Heart left ventricle (tissue), 16 donors: ENCODE results near the gene RAG2. TPM values are rescaled to one million over a fixed set of nuclear protein-coding genes. Genes with fewer than 3 reads are reported as not detected.

Experiments used
- ATAC-seq, 4 donors: fragments of 200-7000 bp; cut with Tn5 transposase; one replicate each; pipeline ENCODE4 v1.9.1; 2020 to 2022; ENCODE audit warnings: moderate library complexity in 4 of 4, mild to moderate bottlenecking in 3 of 4, moderate number of reproducible peaks in 1 of 4
- DNase-seq, 5 donors: peaks; one replicate each; pipeline ENCODE4 v3.0.0-alpha.2; 2020
- H3K27ac ChIP-seq, 12 donors: fragments of 200-600 bp; sonication (generic) in 4 of 12; one replicate each; pipeline versions ENCODE4 v1.5.0 to v1.8.0; 2016 to 2022; ENCODE audit warnings: mild to moderate bottlenecking in 2 of 12
- H3K27me3 ChIP-seq, 9 donors: fragments of 200-600 bp; sonication (generic) in 2 of 9; one replicate each; pipeline versions ENCODE4 v1.5.1 to v1.8.0; 2016 to 2022; ENCODE audit warnings: mild to moderate bottlenecking in 3 of 9
- H3K36me3 ChIP-seq, 9 donors: fragments of 200-600 bp; sonication (generic) in 2 of 9; one replicate each; pipeline versions ENCODE4 v1.5.0 to v1.8.0; 2018 to 2022; ENCODE audit warnings: mild to moderate bottlenecking in 2 of 9
- H3K4me1 ChIP-seq, 12 donors: fragments of 200-600 bp; sonication (generic) in 4 of 12; one replicate each; pipeline versions ENCODE4 v1.5.0 to v1.8.0; 2016 to 2022; ENCODE audit warnings: mild to moderate bottlenecking in 3 of 12
- H3K4me3 ChIP-seq, 12 donors: fragments of 200-600 bp; sonication (generic) in 4 of 12; one replicate each; pipeline versions ENCODE4 v1.5.0 to v1.8.0; 2017 to 2022; ENCODE audit warnings: mild to moderate bottlenecking in 9 of 12, moderate library complexity in 4 of 12
- H3K9me3 ChIP-seq, 12 donors: fragments of 200-600 bp; sonication (generic) in 4 of 12; one replicate each; pipeline versions ENCODE4 v1.5.0 to v1.8.0; 2016 to 2022; ENCODE audit warnings: mild to moderate bottlenecking in 1 of 12
- POLR2A ChIP-seq, 2 donors: fragments of 450-650 bp; IDR thresholded peaks; one replicate each; pipeline ENCODE4 v1.6.1; 2017; ENCODE audit warnings: antibody characterized with exemption in 2 of 2, mild to moderate bottlenecking in 2 of 2, moderate library complexity in 2 of 2
- WGBS, 4 donors: extraction: QIAGEN DNeasy Blood & Tissue Kit in 2 of 4; methylation state at CpG; one replicate each; pipeline versions ENCODE4 v1.1.5 to v1.1.7; 2013 to 2018; 5-methylcytosine and 5-hydroxymethylcytosine counted together
- intact Hi-C, 10 donors: fragments of 100-400 bp; cut with DNase I; formaldehyde crosslinking; loops; one replicate each; pipeline versions ENCODE4 v1.11.1 to v1.14.2; 2022
- polyA plus RNA-seq, 2 donors: library from polyadenylated mRNA; stranded (reverse); fragments of 200-250 nt; gene quantifications; one replicate each; pipeline ENCODE4 v1.2.3, GENCODE V29; 2013
- total RNA-seq, 9 donors: library from RNA; depleted of rRNA in 2 of 9; stranded (reverse); fragments of >200 nt in 2 of 9; fragmentation: NEBNext Ultra II Directional in 3 of 9; extraction: Animal tissue kit (Norgen Biotek cat#: 25700) in 3 of 9; gene quantifications; one replicate each; pipeline versions ENCODE4 v1.1.0 to v1.2.4, GENCODE V29; 2016 to 2023
- TF ChIP-seq, protein P1 (sequence below), 12 donors: fragments of 200-600 bp; sonication (generic) in 4 of 12; IDR thresholded peaks; one replicate each; pipeline versions ENCODE4 v1.5.0 to v1.8.0; 2018 to 2022; ENCODE audit warnings: antibody characterized with exemption in 12 of 12, mild to moderate bottlenecking in 5 of 12
- donor health status: ischemic (EF 13 %, LVEDD 7.1; RV severe dilation, severe dysfunction).
- donor health status: healthy with polysubstance abuse.
- donor health status: DM: no; HTN: yes; CAD: no.
- donor health status: DM: no; HTN: no; CAD: no.
- donor health status: ischemic (EF 25% LVEDD 6.9; RV normal size, moderate dysfunction).
- donor health status: ischemic (EF 25% LVEDD 5.7; RV mildly dilated, moderate dysfunction).
- donor health status: healthy.
- donor health status: DM: yes; HTN: yes; CAD: no.
- donor health status: ischemic (EF 35%, LVEDD 5.7; RV mildly dilated, moderate dysfunction).
- donor health status: nonischemic (EF 11% LVEDD 7.7; RV severe dilation, severe dysfunction).
- donor health status: DM: yes; HTN: yes; CAD: no.
- donor health status: PGD.
- donor health status: ischemic (EF 29% LVEDD 5.4; RV normal size, mild dysfunction).
- donor health status: nonischemic (EF 23%, LVEDD 6.1; RV moderate dilation, normal function).

Gene RAG2
- total and polyA plus RNA-seq, 11 donors = not detected

DNA sequence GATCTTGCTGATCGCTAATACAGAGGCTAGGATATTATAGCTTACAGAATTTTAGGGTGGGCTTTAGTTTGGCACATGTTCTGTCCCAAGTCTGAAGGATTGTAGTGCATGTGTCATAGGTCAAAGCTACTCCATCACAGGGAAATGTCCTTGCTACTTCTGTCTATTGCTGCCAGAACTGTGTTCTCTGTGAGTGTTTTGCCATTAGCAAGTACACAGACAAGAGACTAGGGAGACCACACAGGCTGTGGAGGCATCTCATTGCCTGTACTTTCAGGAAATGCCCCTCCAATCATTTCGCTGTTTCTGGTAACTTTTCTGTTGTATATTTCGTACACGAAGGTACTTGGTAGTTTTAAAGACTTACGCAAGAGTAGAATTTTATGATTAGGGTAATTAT is 25.5 kb upstream of the RAG2 start:
- H3K36me3 ChIP-seq = no peaks in the 10 kb centered on the region
- ATAC-seq = no peak
- H3K4me3 ChIP-seq = no peak overlapping the region
- peaks cover 0 to 20% (median 9%) of the 10 kb centered on the region in 12 donors for H3K4me1 ChIP-seq
- intact Hi-C loops = loop anchor here in 9 of 10 donors (5.0 to 10.0 kb wide), 3 partner anchors 56 to 61 kb away; partner anchors contain the start of gene RAG1 (in 4 of the 9)
- no peaks in the 10 kb centered on the region for H3K27me3 ChIP-seq
- no peak for TF ChIP-seq POLR2A (IDR thresholded peaks at IDR 0.05)
- TF ChIP-seq, protein P1, sequence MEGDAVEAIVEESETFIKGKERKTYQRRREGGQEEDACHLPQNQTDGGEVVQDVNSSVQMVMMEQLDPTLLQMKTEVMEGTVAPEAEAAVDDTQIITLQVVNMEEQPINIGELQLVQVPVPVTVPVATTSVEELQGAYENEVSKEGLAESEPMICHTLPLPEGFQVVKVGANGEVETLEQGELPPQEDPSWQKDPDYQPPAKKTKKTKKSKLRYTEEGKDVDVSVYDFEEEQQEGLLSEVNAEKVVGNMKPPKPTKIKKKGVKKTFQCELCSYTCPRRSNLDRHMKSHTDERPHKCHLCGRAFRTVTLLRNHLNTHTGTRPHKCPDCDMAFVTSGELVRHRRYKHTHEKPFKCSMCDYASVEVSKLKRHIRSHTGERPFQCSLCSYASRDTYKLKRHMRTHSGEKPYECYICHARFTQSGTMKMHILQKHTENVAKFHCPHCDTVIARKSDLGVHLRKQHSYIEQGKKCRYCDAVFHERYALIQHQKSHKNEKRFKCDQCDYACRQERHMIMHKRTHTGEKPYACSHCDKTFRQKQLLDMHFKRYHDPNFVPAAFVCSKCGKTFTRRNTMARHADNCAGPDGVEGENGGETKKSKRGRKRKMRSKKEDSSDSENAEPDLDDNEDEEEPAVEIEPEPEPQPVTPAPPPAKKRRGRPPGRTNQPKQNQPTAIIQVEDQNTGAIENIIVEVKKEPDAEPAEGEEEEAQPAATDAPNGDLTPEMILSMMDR (IDR thresholded peaks at IDR 0.05) = no peak
- no peak for DNase-seq
- WGBS, 4 donors = 93 to 96% (median 95%) methylated on average over 5 of the region's 5 CpGs
- no peaks in the 10 kb centered on the region for H3K9me3 ChIP-seq
- H3K27ac ChIP-seq = no peak overlapping the region

DNA sequence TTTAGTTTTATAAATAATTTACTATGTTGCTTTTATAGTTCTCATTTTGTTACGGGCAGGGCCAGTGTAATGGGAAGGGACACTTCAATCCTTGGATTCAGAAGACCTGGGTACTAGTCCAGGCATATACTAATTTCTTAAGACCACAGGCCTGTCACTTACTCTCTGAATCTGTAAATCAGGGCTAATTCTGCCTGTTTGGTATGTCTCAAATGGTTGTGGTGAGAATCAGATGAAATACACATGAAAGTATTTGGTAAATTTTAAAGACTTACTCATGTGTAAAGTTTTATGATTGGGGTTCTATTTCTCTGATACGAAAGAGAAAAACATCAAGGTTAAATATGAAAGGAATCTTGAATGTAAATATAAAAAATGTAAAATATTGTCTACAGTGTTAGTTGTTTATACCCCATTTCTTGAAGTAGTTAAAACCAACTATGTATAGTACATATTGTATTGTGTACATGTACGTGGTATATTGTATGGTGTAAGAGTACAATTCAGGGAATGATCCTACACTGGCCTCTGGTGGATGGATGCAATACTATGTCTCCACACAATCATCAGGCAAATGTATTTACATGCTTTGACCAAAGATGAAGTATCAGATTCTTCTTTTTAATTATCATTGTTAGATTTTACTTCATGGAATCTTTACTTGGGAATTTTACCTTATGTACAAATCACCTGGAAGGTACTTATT is 24.5 kb upstream of the RAG2 start:
- WGBS, 4 donors = 73 to 83% (median 80%) methylated on average over 3 of the region's 3 CpGs
- H3K27me3 ChIP-seq = no peaks in the 10 kb centered on the region
- peaks cover 0 to 25% (median 9%) of the 10 kb centered on the region in 12 donors for H3K4me1 ChIP-seq
- TF ChIP-seq, protein P1 (IDR thresholded peaks at IDR 0.05) = peak; percentile 25 to 66 (median 52)
- TF ChIP-seq POLR2A (IDR thresholded peaks at IDR 0.05) = no peak
- H3K9me3 ChIP-seq = no peaks in the 10 kb centered on the region
- DNase-seq (no peak), ATAC-seq (peak in 2 of 4 donors; percentile 67 to 70)
- intact Hi-C loops = loop anchor here in 9 of 10 donors (5.0 to 10.0 kb wide), 3 partner anchors 55 to 60 kb away; partner anchors contain the start of gene RAG1 (in 4 of the 9)
- no peak overlapping the region for H3K27ac ChIP-seq
- no peaks in the 10 kb centered on the region for H3K36me3 ChIP-seq
- no peak overlapping the region for H3K4me3 ChIP-seq

DNA sequence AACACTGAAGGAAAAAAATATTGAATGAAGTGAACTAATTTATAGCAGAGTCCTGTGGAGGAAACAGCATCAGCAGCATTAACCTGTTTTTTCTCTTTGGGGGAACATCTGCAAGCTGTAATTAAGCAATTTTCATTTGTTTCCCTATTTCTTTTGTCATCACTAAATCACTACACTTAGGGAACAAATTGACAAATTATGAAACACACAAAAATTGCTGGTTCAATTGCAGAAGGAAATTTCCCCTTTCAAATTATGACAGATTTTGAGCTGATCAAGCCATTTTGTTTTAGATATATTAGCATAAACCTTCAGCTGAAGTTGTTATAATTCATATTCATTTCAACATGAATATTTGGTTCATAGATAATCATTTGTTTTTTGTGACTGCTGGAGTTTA is 22.2 kb upstream of the RAG2 start:
- intact Hi-C loops = loop anchor here in 9 of 10 donors (5.0 to 10.0 kb wide), 3 partner anchors 53 to 58 kb away; partner anchors contain the start of gene RAG1 (in 4 of the 9)
- Histone ChIP-seq H3K36me3 (no peaks in the 10 kb centered on the region), H3K27me3 (no peaks in the 10 kb centered on the region), H3K4me3 (peak overlapping the region in 1 of 12 donors; percentile 31), H3K9me3 (no peaks in the 10 kb centered on the region), H3K4me1 (peaks cover 0 to 23% (median 9%) of the 10 kb centered on the region in 12 donors), H3K27ac (no peak overlapping the region)
- no peak for DNase-seq
- no peak for ATAC-seq
- no peak for TF ChIP-seq POLR2A (IDR thresholded peaks at IDR 0.05)
- TF ChIP-seq, protein P1 (IDR thresholded peaks at IDR 0.05) = no peak

DNA sequence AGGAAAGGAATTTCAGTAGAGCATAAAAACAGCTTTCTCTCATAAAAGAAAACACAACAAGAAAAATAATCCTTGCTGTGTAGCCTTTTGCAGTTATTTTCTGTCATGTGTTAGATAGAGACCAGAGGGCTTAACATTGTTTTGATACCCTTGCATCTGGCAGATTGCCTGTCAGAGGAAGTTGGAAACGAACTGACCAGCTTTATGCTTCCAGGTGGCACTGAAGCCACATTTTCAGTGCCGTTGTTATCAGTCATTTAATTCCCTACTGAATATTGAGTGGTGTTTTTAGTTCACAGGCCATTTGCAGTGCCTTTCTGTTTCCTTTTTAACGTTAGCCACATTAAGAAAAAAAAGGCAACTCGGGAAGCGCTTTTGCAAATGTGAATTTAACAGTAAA is 21.5 kb upstream of the RAG2 start:
- 11 to 16% (median 12%) methylated on average over 5 of the region's 5 CpGs for WGBS, 4 donors
- TF ChIP-seq, protein P1 (IDR thresholded peaks at IDR 0.05) = no peak
- no peak for TF ChIP-seq POLR2A (IDR thresholded peaks at IDR 0.05)
- DNase-seq = no peak
- intact Hi-C loops = no loop called here
- H3K9me3 ChIP-seq = no peaks in the 10 kb centered on the region
- H3K4me1 ChIP-seq = peaks cover 0 to 23% (median 9%) of the 10 kb centered on the region in 12 donors
- no peaks in the 10 kb centered on the region for H3K27me3 ChIP-seq
- H3K4me3 ChIP-seq = peak overlapping the region in 7 of 12 donors; percentile 15 to 45 (median 27)
- no peaks in the 10 kb centered on the region for H3K36me3 ChIP-seq
- H3K27ac ChIP-seq = peak overlapping the region in 5 of 12 donors; percentile 5 to 53 (median 21)
- no peak for ATAC-seq
